GM19099 (cell line): ENCODE results near the gene FN3K.

ENCODE experiments used
- POLR2A ChIP-seq: IDR thresholded peaks from 3 replicates; pipeline ENCODE4 v1.6.1; 2011; ENCODE audit warnings: low read depth; ENCODE audit not compliant: insufficient read length; ENCODE audit errors: extremely low read depth

Gene FN3K

DNA sequence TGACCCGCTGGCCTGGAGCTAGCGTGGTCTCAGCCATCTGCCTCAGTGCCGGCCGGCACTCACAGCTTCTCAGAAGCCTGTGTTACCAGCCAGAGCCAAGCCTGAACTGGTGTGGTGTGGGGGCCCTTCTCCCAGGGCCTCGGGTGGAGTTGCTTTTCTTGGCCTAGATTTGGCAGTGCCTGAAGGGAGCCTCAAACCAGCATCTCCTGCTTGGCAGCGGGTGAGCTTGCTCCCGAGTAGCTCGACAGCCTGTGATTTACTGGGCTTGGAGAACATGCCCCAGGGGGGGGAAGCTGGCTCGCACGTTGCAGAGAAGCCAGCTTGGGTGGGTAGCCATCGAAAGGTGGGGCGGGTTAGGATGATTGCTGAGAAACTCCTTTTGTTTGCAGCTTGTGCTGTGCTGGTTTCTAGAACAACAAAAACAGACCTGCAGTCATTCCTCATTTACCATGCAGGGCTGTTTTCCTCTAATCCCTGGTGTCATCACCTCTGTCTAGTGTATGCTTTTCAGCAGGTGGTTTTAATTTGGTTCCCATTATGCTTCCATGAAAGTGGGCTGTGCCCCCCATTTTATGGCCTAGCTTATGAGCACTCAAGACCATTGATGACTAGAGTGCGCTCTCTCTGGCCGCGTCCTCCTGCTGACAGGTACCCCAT, 58.7 kb downstream of the FN3K start:
- no peak for TF ChIP-seq POLR2A

GRCh38 chr17:82794781-82795482, 59.5 kb downstream of the FN3K start:
- TF ChIP-seq POLR2A: no peak

- no peak for TF ChIP-seq POLR2A
Observed at GRCh38 chr17:82795615-82796014, 60.2 kb downstream of the FN3K start.

GRCh38 chr17:82797061-82797460, 61.6 kb downstream of the FN3K start:
- no peak for TF ChIP-seq POLR2A

DNA sequence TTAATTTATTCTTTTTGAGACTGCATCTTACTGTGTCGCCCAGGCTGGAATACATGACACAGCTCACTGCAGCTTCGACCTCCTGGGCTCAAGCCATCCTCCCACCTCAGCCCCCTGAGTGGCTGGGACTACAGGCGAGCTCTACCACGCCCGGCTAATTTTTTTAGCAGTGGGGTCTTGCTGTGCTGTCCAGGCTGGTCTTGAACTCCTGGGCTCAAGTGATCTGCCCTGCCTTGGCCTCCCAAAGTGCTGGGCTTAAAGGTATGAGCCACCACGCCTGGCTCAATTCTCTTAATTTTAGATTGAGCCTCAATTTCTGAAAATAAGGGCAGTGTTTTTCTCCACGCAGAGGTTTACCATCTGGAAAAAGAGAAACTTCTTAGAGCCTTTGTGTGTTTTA, 63.3 kb downstream of the FN3K start:
- no peak for TF ChIP-seq POLR2A

DNA sequence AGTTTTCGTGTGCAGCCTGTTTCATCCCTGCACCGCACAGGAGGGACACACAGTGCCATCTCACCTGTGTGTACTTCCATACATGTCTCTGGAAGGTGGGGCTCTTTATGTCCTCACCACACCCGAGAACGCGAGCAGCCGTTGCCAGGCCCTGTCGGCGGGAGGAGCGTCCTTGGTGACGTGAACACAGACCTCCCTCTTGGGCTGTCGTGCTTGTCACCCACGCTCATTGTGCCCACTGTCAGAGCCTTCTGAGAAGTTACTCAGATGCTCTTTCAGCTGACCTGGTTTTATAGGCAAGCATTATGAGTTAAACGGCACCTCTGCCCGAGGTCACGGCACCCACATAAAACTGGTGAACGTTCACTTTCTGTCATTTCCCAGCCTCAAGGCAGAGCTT, 64.2 kb downstream of the FN3K start:
- TF ChIP-seq POLR2A: no peak
